HG03571 (cell line): ENCODE data around the gene MKI67.
A peak's percentile ranks its signal among the peaks of the same experiment; 100 is the strongest.

Experiments used
- ATAC-seq: cut with Tn5 transposase; IDR thresholded peaks from one replicate; pipeline ENCODE4 v1.9.1; 2021; ENCODE audit not compliant: unreplicated experiment

The MKI67 gene

DNA sequence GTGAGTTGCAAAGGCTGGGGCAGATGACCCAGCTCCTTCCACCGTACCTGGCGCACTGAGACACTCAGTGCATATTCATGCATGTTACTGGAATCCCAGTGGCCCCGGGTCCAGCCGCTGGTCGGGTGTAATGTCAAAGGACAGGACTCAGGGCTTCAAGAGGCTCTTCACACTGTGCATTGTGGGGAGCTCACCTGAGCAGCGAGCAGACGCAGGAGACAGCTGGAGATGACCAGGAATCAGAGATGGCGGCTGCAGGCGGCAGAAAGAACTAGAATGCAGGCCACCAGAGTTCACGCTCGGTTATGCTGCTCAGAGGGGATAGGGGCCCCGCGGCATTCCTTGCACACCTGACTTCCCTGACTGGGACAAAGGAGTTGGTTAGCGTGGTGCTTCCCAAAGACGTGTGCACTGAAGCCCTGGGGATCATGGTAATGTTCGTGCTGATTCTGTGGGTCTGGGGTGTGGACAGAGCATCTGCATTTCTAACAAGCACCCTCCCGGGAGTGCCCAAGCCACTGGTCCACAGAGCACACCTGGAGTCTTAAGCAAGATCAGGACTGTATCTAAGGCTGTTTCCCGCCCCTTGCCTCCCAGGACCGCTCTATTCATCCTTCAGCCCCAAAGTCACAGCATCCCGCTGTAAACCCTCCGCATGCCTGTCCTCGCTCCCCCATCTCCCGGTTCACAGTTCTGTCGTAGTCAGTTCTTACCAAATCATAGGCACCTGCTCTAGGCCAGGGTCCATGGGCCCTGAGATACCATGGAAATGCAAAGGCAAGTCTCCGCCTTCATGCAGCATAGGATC, 71.0 kb downstream of the MKI67 start:
- ATAC-seq: no peak

DNA sequence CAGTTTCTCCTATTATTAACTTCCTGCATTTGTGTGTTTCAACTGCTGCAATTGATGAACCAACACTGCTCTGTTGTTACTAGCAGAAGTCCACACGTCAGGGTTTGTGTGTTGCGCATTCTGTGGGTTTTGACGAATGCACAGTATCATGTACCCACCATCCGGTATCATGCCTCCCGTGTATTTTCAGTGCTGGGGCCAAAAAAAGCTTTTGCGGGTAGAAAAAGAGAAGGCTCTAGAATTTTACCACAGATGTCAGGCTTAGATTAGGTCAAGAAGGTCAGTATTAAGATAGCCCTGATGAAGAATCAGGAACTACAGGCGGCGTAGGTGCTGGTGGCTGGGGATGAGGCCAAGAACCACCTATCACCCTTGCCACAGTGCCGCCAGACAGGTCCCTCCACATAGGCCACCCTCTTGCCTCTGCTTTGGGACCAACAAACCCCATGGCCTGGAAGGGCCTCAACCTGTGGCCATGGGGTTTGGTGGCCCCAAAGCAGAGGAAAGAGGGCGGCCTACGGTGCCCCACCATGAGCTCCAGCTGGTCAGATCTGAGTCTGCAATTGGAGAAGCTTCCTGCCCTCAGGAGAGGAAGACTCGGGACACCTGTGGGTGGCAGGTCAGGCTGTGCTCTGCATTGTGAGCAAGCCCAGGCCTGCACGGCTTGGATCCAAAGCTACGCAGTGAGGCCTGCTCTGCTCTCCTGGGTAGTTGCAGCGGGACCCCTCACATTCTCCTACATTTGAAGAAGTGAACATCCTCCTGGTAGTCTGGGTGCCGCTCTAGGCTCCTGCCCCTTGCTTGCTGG, 71.9 kb downstream of the MKI67 start:
- ATAC-seq: no peak

DNA sequence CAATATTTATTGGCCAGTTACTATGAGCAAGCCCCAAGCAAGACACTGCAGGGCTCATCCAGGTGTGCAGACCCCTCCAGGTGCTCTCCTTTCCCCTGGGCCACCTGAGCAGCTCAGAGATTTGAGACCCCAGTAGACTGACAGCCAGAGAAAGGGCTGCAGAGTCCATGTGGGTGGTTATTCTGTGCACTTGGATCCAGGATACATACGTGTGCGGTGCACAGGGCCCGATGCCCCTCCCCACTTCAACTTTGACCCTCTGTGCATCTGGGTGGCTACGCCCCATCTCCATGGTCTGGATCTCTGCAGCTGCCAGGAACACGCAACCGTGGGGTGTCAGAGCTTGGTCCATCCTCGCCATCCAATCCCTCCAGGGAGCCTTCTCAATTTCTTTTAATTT, 72.9 kb downstream of the MKI67 start:
- ATAC-seq: no peak

DNA sequence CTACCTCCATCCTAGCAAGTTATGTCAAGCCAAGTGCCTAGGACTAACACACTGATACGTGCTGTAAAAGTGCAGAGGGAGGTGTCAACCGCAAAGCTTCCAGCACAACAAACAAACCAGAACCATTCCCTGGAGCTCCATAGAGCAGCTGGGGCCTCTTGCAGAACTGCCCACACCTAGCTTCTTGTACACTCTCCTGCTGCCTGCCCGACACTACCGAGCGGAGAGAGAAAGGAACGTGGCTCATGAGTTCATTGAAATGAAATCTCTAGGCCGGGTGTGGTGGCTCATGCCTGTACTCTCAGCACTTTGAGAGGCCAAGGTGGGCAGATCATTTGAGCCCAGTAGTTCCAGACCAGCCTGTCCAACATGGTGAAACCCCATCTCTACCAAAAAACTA, 73.5 kb downstream of the MKI67 start:
- ATAC-seq: no peak

DNA sequence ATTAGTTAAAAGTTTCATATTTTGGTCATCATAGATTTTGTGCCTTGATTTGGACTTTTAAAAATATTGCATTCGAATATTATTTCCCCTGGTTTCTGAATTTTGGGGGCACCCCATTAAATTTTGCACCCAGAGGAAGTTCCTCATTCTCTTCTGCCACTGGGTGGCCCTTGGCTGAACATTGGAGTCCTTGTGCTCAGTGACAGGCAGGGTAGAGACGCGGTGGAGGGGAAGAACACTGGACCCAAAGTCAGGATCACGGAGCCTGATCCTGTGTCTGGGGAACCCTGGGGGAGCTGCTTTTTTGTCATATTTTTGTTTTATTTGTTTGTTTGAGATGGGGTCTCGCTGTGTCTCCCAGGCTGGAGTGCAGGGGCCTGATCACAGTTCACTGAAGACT, 74.7 kb downstream of the MKI67 start:
- no peak for ATAC-seq

DNA sequence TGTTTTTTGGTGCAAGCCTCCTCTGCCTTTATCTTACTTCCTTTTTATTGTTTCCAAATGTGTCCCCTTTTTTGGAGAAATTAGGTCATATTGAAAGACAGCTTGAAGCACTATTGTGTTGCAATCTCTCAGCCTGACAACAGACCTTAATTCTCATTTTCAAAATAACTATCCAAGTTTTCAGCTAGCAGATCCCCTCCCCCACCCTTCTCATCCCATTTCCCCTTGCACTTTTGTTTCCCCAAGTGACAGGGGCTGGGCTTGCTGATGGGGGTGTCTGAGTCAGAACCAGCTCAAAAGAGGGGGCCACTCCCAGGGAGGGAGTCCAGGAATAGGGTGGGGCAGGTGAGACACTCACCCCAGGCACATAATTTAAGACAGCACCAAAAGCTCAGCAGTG, 75.3 kb downstream of the MKI67 start:
- no peak for ATAC-seq

DNA sequence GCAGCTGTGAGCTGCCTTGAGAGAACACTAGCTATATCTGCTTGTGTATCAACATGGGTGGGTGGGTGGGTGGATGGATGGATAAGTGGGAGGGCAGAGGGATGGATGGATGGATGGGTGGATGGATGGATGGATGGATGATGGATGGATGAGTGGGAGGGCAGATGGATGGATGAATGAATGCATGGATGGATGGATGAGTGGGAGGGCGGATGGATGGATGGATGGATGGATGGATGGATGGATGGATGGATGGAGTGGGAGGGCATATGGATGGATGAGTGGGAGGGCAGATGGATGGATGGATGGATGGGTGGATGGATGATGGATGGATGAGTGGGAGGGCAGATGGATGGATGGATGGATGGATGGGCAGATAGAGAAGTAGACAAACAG, 76.1 kb downstream of the MKI67 start:
- ATAC-seq: no peak

DNA sequence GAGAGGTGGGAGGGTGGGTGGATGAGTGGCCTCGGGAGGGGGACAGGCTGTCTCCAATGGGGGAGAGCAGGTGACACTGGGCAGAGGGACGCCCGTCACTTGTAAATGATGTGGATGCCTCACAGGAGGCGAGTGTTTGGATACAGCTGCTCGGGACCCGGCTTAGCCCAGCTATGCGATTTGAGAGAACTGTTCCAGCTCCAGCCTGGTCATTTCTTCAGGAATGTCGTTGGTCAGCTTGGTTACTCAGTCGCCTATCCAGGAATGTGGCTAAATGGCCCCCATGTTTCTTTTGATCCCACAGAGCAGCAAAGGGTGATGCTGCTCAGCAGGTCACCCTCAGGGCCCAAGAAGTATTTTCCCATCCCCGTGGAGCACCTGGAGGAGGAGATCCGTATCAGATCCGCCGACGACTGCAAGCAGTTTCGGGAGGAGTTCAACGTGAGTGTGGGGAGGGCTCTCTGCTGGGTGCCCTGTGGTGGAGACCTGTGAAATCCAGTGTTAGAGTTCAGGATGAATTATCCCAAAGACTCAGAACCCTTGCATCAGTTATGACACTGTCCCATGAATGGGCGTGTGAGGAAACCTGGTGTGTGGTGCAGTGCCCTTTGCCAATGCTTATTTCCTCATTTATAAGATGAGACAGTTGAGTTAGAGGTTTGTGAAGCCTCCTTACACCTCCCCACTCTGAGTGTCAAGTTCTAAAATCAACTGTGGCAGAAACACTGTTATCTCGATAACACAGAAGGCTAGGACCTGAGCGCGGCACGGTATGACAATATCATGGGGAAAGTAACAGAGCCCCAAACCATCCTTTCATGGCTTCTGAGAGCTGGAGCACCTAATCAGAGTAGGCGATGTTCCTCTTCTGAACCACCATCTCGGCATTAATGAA, 76.8 kb downstream of the MKI67 start:
- ATAC-seq: no peak

DNA sequence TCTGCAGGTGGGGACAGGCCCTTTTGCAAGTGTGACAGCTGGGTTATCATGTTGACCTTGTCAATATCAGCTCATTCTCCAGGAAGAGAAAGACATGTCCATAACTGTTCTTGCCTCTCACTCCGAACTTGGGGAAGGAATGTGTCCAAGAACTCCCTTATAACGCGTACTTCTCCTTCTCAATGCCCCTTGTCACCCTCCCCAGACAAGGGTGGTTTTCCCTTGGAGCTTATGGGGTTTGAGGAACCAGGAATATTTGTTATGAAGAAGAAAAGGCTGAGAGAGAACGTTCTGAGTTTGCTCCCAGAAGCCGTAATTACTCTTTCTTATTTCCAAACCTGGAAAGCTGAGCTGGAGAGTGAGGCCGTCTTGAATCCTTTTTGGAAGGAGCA, 77.4 kb downstream of the MKI67 start:
- ATAC-seq: no peak

DNA sequence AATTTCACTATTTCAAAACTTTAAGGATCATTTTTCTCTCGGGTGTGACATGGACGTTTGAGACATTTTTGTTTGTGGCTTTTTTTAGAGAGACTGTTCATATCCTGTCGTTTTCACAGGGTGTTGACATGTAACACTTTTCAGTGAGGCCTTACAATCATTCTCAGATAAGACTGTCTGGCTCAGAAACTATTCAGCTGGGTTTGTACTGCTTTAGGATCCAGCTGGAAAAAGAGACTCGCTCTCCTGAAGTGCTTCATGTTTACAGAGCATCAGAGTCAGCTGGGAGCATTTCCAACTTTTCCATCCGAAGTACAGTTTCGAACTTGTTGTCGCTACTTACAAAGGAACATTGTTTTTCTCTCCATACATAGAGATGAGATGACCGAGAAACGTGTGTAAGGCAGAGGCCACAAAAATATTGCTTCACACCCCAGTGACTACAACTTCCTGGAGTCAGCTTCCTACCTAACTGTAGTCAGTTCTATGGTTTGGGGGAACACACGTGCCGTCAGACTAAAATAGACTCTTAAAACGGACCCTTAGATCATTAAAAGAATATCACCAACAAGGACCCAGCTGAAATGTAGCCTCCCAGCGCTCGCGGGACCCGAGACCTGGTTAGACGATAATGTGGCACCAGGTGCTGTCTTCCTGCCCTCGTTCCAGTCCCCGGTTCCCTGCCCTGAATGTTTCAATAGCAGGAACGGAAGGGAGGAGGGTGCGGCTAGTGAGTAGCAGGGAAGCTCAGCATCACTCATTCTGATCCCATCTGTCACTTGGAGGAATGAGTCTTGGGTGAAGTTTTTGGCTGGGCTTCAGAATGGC, 78.0 kb downstream of the MKI67 start:
- peak; percentile 37 for ATAC-seq

DNA sequence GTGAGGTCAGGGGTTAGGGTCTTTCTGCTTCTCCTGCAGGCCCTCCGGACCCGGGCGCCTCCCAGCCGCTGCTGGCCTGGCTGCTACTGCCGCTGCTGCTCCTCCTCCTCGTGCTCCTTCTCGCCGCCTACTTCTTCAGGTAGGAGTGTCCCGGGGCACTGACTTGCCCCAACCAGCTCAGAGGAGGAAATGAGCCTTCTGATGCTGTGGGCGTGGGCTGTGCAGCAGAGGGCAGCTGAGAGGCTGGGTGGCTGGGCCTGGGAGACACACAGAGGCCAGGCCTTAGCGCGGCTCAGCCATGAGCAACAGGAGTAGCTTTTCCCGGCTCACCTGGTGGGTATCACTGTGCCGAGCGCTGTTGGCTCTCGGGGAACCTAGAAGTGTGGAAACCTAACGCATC, 78.9 kb downstream of the MKI67 start:
- ATAC-seq: peak; percentile 99

DNA sequence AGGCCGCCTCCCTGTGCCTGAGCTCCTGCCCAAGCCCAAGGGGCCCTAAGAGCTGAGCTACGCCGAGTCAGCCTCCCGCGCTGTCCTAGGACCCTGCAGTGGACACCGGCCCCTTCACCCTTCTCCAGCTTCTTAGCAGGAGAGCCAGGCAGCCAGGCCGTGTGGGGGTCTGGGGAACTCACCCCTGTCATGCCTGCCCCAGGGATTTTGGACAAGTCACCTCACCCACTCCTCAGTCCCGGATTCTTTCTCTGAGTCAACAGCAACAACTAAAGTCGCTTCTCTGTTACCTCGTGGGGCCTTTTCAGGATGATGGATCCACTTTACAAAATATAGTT, 79.3 kb downstream of the MKI67 start:
- peak; percentile 1 for ATAC-seq
